Right ventricle myocardium superior (tissue), 1 donor: ENCODE results near the gene SLCO1A2. TPM values are rescaled to one million over a fixed set of nuclear protein-coding genes. Genes with fewer than 3 reads are reported as not detected.

ENCODE experiments used
- ATAC-seq: fragments of 200-7000 bp; cut with Tn5 transposase; one replicate; pipeline ENCODE4 v1.9.1; 2020; ENCODE audit warnings: mild to moderate bottlenecking; ENCODE audit not compliant: poor library complexity
- DNase-seq: peaks from one replicate; pipeline ENCODE4 v3.0.0-alpha.2; 2020
- intact Hi-C: fragments of 100-400 bp; cut with DNase I; formaldehyde crosslinking; loops from one replicate; pipeline ENCODE4 v1.11.2; 2022
- total RNA-seq: library from RNA; stranded (reverse); fragmentation: NEBNext Ultra II Directional; extraction: Animal tissue kit (Norgen Biotek cat#: 25700); gene quantifications from one replicate; pipeline ENCODE4 v1.2.1, GENCODE V29; 2021
- donor health status: DM: no; HTN: yes; CAD: no; lungs with severe emphysema.

The SLCO1A2 gene
- total RNA-seq, 1 donor from 2014 or later = not detected

- DNase-seq (no peak), ATAC-seq (no peak)
- intact Hi-C loops = no loop called here
These were observed 3.4 kb upstream of the SLCO1A2 start for GRCh38 chr12:21337959-21338744.

GRCh38 chr12:21337453-21337852 is 2.7 kb upstream of the SLCO1A2 start:
- intact Hi-C loops = no loop called here
- DNase-seq = no peak
- no peak for ATAC-seq

- intact Hi-C loops = no loop called here
- ATAC-seq (no peak), DNase-seq (no peak)
These were observed 1.9 kb upstream of the SLCO1A2 start for GRCh38 chr12:21336656-21337055.

GRCh38 chr12:21330682-21331253 is 3.9 kb downstream of the SLCO1A2 start:
- DNase-seq (no peak), ATAC-seq (no peak)
- intact Hi-C loops = no loop called here

GRCh38 chr12:21328578-21328977 is 6.1 kb downstream of the SLCO1A2 start:
- ATAC-seq (no peak), DNase-seq (no peak)
- intact Hi-C loops = no loop called here

- ATAC-seq = no peak
- DNase-seq = no peak
- intact Hi-C loops = no loop called here
These were observed 10.2 kb downstream of the SLCO1A2 start for GRCh38 chr12:21324551-21324950.

GRCh38 chr12:21323736-21324135 is 11.0 kb downstream of the SLCO1A2 start:
- intact Hi-C loops = no loop called here
- ATAC-seq (no peak), DNase-seq (no peak)

DNA sequence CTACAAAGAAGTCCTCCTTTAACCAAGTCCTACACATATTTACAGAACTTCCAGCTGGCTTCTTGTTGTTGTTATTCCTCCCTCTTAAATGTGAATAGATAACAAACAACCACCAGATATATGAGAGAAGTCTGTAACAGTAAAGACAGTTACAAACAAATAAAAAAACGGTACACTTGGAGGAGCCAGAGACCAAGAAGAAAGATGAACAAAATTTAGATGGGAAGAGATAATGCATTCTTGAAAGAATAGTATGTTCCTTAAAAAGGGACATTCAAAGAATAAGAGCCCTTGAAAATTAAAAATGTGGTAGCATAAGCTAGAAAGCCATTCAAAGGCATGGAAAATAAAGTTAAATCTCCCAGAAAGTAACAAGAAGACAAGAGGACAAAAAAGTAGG is 25.9 kb downstream of the SLCO1A2 start:
- DNase-seq = no peak
- no peak for ATAC-seq
- intact Hi-C loops = no loop called here

GRCh38 chr12:21305661-21306060 is 29.1 kb downstream of the SLCO1A2 start:
- intact Hi-C loops = no loop called here
- ATAC-seq = no peak
- DNase-seq = no peak

- intact Hi-C loops = no loop called here
These were observed 34.1 kb downstream of the SLCO1A2 start for GRCh38 chr12:21300632-21301031.

DNA sequence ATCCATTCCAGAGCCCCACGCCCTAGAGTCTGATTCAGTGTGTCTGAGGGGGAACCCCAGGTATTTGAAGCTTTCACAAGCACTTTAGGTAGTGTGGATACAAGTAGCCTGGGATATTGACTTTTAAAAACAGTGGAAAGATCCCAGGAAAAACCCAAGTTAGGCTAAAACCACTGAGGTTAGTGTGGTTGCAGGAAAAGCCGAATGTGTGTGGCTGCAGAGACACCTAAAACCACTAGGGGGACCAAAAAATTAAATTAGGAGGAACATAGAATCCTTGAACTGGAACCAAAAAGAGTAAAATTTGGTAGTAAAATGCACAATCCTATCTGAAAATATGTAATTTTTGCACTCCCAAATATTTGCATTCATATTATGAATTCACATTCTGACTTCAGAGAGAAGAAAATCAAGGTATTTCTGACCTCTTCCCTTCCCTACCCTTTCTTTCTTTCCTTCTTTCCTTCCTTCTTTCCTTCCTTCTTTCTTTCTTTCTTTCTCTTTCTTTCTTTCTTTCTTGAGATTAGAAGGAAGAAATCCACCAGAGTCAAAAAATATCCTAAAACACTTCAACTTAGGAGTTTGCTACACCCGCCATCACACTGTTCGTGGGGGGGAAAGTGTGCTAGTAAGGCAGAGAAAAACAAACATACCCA is 37.8 kb downstream of the SLCO1A2 start:
- intact Hi-C loops = no loop called here

More at GRCh38 chr12:21300632-21301031, 34.1 kb downstream of the SLCO1A2 start:
- ATAC-seq = no peak
- no peak for DNase-seq

DNA sequence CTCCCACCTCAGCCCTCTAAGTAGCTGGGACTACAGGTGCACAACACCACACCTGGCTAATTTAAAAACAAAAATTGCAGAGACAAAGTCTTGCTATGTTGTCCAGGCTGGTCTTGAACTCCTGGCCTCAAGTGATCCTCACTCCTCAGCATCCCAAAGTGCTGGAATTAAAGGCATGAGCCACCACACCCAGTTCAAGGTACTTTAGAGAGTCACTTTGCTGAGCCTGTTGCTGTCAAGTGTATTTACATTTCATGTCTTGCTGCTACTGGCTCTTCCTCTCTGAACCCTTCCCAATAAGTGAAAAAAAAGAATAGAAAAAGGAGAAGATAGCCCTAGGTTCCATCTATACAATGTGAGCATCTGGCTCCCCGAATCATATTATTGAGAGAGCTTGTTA is 38.4 kb downstream of the SLCO1A2 start:
- intact Hi-C loops = no loop called here
- ATAC-seq = no peak

More for the DNA sequence above, 37.8 kb downstream of the SLCO1A2 start:
- no peak for ATAC-seq
- DNase-seq = no peak

GRCh38 chr12:21294176-21294575 is 40.5 kb downstream of the SLCO1A2 start:
- ATAC-seq = no peak
- DNase-seq = no peak
- intact Hi-C loops = no loop called here

More for the DNA sequence above, 38.4 kb downstream of the SLCO1A2 start:
- DNase-seq = no peak

DNA sequence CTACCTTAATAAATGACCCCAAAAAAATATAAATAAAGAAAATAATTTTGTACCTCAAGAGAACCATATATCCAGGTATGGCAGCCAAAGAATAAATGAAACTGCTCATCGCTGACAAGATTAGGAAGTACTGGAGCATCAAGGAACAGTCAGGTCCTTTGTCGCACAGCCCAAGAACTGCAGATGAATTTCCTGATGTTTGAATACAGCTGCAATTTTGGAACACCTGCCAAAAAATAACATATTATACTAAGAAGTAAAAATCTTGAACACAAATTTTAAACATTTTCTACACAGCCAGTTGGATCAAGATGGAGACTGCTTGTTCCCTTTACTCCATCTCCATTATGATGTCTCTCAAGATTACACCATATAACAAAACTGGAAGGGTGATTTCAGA is 42.6 kb downstream of the SLCO1A2 start:
- intact Hi-C loops = no loop called here
- DNase-seq (no peak), ATAC-seq (no peak)

- ATAC-seq (no peak), DNase-seq (no peak)
- intact Hi-C loops = no loop called here
These were observed 45.0 kb downstream of the SLCO1A2 start for GRCh38 chr12:21289698-21290097.

- DNase-seq (peak; percentile 31), ATAC-seq (no peak)
- intact Hi-C loops = no loop called here
These were observed 57.9 kb downstream of the SLCO1A2 start for GRCh38 chr12:21276826-21277225.

GRCh38 chr12:21265932-21266331 is 68.8 kb downstream of the SLCO1A2 start:
- DNase-seq (no peak), ATAC-seq (no peak)
- intact Hi-C loops = no loop called here

- DNase-seq = no peak
- intact Hi-C loops = no loop called here
These were observed 70.5 kb downstream of the SLCO1A2 start for GRCh38 chr12:21264232-21264631.

GRCh38 chr12:21257172-21257571 is 77.5 kb downstream of the SLCO1A2 start:
- no peak for ATAC-seq
- no peak for DNase-seq
- intact Hi-C loops = no loop called here

More at GRCh38 chr12:21264232-21264631, 70.5 kb downstream of the SLCO1A2 start:
- ATAC-seq = no peak

GRCh38 chr12:21252070-21252469 is 82.6 kb downstream of the SLCO1A2 start:
- no peak for DNase-seq
- no peak for ATAC-seq
- intact Hi-C loops = no loop called here
